ENCODE results near the gene UBASH3A. TPM values are rescaled to one million over a fixed set of nuclear protein-coding genes. Genes with fewer than 3 reads are reported as not detected.

Gene UBASH3A
- polyA plus RNA-seq, 1 donor (not counting 4 experiments of a cell fraction or from before 2014, with no cell fraction given), result not detected

DNA sequence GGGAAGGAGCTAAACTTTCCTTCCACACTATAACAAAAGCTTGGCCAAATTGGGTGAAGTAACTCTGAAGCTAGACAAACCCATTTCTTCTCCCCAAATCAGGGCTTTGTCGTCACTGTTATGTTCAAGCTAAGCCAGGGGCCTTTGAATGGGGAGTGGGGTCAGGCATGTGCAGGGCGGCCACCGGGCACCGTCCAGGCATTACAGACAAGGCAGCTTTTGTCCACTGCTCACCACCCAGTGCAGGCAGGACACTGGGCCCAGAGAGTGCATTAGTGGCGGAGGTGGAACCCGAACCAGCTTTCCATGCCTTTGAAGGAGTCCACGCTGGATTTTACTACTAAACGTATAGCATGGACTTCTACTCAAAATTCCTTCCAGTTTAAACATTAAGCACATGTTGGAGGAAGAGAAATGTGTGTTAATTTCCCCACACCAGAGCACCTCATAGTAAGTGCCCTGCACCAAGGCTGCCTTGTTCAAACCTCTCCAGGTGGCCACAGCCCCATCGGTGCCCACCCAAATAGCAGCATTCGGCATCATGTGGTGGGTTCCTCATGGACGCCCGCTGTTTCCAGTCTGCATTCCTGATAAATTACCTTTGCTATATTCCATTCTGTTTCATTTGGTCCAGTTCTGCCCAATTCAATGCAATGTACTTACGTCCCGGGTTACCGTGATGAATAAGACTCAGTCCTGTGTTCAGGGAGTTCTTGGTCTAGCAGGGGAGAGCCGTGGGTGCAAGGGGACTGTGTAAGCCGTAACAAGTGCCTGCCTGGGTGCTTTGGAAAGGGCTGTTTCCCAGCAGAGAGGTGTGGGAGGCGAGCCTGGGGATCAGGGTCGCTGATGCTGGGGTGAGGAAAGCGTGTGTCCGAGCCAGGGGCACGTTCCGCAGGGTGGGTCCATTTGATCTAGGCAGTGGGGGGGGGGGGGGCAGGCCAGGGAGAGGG is 1.6 kb downstream of the UBASH3A start:
- Histone ChIP-seq H3K4me1 (ENCODE audit: control insufficient read depth, extremely low read depth, insufficient read depth, low read length) (no peaks in the 10 kb centered on the region), H3K36me3 (ENCODE audit: control insufficient read depth in 2 of 2, extremely low read depth in 1 of 2, insufficient read depth in 2 of 2, low read length in 2 of 2) (no peaks in the 10 kb centered on the region), H3K9me1 (ENCODE audit: control insufficient read depth, extremely low read depth, insufficient read depth, low read length) (no peaks in the 10 kb centered on the region), H2AFZ (ENCODE audit: control insufficient read depth, low read length) (no peak overlapping the region), H3K4me2 (ENCODE audit: control insufficient read depth, extremely low read depth, insufficient read depth, low read depth, low read length) (no peak overlapping the region), H4K20me1 (ENCODE audit: control insufficient read depth, extremely low read depth, insufficient read depth, low read length) (no peaks in the 10 kb centered on the region), H3K9me3 (ENCODE audit: control insufficient read depth, low read depth, low read length) (no peaks in the 10 kb centered on the region), H3K4me3 (ENCODE audit: control insufficient read depth in 2 of 3, extremely low read depth in 1 of 3, insufficient read depth in 2 of 3, low read depth in 1 of 3, low read length in 3 of 3) (no peak overlapping the region), H3K27ac (ENCODE audit: control insufficient read depth, insufficient read depth, low read length) (no peak overlapping the region), H3K27me3 (ENCODE audit: control insufficient read depth, extremely low read depth, insufficient read depth, low read length) (no peaks in the 10 kb centered on the region), H3K79me2 (ENCODE audit: control insufficient read depth, insufficient read depth, low read length) (no peaks in the 10 kb centered on the region), H3K9ac (ENCODE audit: control insufficient read depth, extremely low read depth, insufficient read depth, low read length) (no peak overlapping the region)
- dilution Hi-C loops (cut with MboI; ENCODE audit: extremely low pct_ligation_motif_present, low sequenced_read_pairs), result no loop called here
- FAIRE-seq (no peak), DNase-seq (ENCODE audit: low read depth, low spot score) (no peak)
- no peak for TF ChIP-seq EZH2 (IDR thresholded peaks at IDR 0.05; ENCODE audit: low read length)
- TF ChIP-seq, protein P1, sequence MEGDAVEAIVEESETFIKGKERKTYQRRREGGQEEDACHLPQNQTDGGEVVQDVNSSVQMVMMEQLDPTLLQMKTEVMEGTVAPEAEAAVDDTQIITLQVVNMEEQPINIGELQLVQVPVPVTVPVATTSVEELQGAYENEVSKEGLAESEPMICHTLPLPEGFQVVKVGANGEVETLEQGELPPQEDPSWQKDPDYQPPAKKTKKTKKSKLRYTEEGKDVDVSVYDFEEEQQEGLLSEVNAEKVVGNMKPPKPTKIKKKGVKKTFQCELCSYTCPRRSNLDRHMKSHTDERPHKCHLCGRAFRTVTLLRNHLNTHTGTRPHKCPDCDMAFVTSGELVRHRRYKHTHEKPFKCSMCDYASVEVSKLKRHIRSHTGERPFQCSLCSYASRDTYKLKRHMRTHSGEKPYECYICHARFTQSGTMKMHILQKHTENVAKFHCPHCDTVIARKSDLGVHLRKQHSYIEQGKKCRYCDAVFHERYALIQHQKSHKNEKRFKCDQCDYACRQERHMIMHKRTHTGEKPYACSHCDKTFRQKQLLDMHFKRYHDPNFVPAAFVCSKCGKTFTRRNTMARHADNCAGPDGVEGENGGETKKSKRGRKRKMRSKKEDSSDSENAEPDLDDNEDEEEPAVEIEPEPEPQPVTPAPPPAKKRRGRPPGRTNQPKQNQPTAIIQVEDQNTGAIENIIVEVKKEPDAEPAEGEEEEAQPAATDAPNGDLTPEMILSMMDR (optimal IDR thresholded peaks at IDR 0.05 in 1 of 3, IDR thresholded peaks at IDR 0.05 in 1 of 3, conservative IDR thresholded peaks at IDR 0.05 in 1 of 3; ENCODE audit: extremely low read depth in 1 of 3, insufficient read depth in 2 of 3, low read length in 3 of 3), result no peak

DNA sequence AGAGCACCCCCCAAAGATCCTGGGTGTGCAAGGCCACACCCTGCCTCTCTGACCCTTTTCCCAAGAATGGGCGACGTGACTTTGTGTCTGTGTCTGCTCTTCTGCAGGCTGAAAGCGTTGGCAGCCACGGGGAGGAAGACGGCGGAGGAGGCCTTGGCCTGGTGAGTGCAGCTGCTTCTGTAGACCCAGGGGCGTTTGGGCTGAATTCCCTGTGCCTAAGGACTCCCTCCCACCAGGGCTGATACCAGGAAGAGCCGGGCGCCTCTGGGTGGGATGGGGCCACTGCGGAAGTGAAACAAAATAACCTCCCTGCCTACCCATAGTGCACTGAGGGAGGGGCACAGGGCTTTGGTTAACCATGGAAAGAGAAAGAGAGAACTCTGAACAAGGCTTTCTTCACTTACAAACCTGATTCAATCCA is 2.5 kb downstream of the UBASH3A start:
- TF ChIP-seq EZH2 (IDR thresholded peaks at IDR 0.05; ENCODE audit: low read length), result no peak
- TF ChIP-seq, protein P1 (optimal IDR thresholded peaks at IDR 0.05 in 1 of 3, IDR thresholded peaks at IDR 0.05 in 1 of 3, conservative IDR thresholded peaks at IDR 0.05 in 1 of 3; ENCODE audit: extremely low read depth in 1 of 3, insufficient read depth in 2 of 3, low read length in 3 of 3), result no peak
- Histone ChIP-seq H3K9ac (ENCODE audit: control insufficient read depth, extremely low read depth, insufficient read depth, low read length) (no peak overlapping the region), H3K27ac (ENCODE audit: control insufficient read depth, insufficient read depth, low read length) (no peak overlapping the region), H3K9me3 (ENCODE audit: control insufficient read depth, low read depth, low read length) (no peaks in the 10 kb centered on the region), H4K20me1 (ENCODE audit: control insufficient read depth, extremely low read depth, insufficient read depth, low read length) (no peaks in the 10 kb centered on the region), H3K4me3 (ENCODE audit: control insufficient read depth in 2 of 3, extremely low read depth in 1 of 3, insufficient read depth in 2 of 3, low read depth in 1 of 3, low read length in 3 of 3) (no peak overlapping the region), H2AFZ (ENCODE audit: control insufficient read depth, low read length) (no peak overlapping the region), H3K27me3 (ENCODE audit: control insufficient read depth, extremely low read depth, insufficient read depth, low read length) (no peaks in the 10 kb centered on the region), H3K4me1 (ENCODE audit: control insufficient read depth, extremely low read depth, insufficient read depth, low read length) (no peaks in the 10 kb centered on the region), H3K4me2 (ENCODE audit: control insufficient read depth, extremely low read depth, insufficient read depth, low read depth, low read length) (no peak overlapping the region), H3K9me1 (ENCODE audit: control insufficient read depth, extremely low read depth, insufficient read depth, low read length) (no peaks in the 10 kb centered on the region), H3K79me2 (ENCODE audit: control insufficient read depth, insufficient read depth, low read length) (no peaks in the 10 kb centered on the region), H3K36me3 (ENCODE audit: control insufficient read depth in 2 of 2, extremely low read depth in 1 of 2, insufficient read depth in 2 of 2, low read length in 2 of 2) (no peaks in the 10 kb centered on the region)
- dilution Hi-C loops (cut with MboI; ENCODE audit: extremely low pct_ligation_motif_present, low sequenced_read_pairs), result no loop called here
- FAIRE-seq (no peak), DNase-seq (ENCODE audit: low read depth, low spot score) (no peak)
